BLaER1 treated with 17β-estradiol and CSF1 and Interleukin-3, amounts not matched to agents 10 nM and 100 nM (cell line): ENCODE measurements around the gene RAB5IF.
A peak's percentile ranks its signal among the peaks of the same experiment; 100 is the strongest.
"Not testable (repeated sequence)": the region's sequence is repeated elsewhere in the genome, so short reads cannot be mapped to it uniquely, and the experiment has no call there.

Experiments used
- H3K27ac ChIP-seq, 11 experiments: shearing (Covaris generic); formaldehyde crosslinking; 2 replicates each; pipeline ENCODE4 v1.8.1; 2022
- H3K27me3 ChIP-seq, 11 experiments: shearing (Covaris generic); formaldehyde crosslinking; 2 replicates each; pipeline ENCODE4 v1.8.1; 2022
- H3K36me3 ChIP-seq, 11 experiments: shearing (Covaris generic); formaldehyde crosslinking; 2 replicates each; pipeline ENCODE4 v1.8.1; 2022
- H3K4me1 ChIP-seq, 10 experiments: shearing (Covaris generic); formaldehyde crosslinking; 2 replicates each; pipeline ENCODE4 v1.8.1; 2022
- H3K4me2 ChIP-seq, 11 experiments: shearing (Covaris generic); formaldehyde crosslinking; 2 replicates each; pipeline ENCODE4 v1.8.1; 2022
- H3K4me3 ChIP-seq, 10 experiments: shearing (Covaris generic); formaldehyde crosslinking; 2 replicates each; pipeline ENCODE4 v1.8.1; 2022
- H3K9ac ChIP-seq, 11 experiments: shearing (Covaris generic); formaldehyde crosslinking; 2 replicates each; pipeline ENCODE4 v1.8.1; 2022
- H3K9me3 ChIP-seq, 11 experiments: shearing (Covaris generic); formaldehyde crosslinking; replicated peaks in 1 of 11; 2 replicates each; pipeline ENCODE4 v1.8.1; 2022
- H4K20me1 ChIP-seq, 11 experiments: shearing (Covaris generic); formaldehyde crosslinking; 2 replicates each; pipeline ENCODE4 v1.8.1; 2022
- Cebpa-rat ChIP-seq, 11 experiments: shearing (Covaris generic); IDR thresholded peaks; 2 replicates each; pipeline ENCODE4 v1.8.1; 2022

Gene RAB5IF

GRCh38 chr20:36629719-36630681, 24.4 kb downstream of the RAB5IF start:
- Histone ChIP-seq H3K4me2 (peak overlapping the region; percentile 79 to 92 (median 84)), H3K36me3 (no peaks in the 10 kb centered on the region), H3K4me3 (peak overlapping the region in 4 of 10 experiments; percentile 2 to 11 (median 4); a peak in 2 of 20 replicates), H3K9ac (peak overlapping the region; percentile 9 to 56 (median 46); a peak in 17 of 22 replicates), H3K27me3 (no peaks in the 10 kb centered on the region), H3K4me1 (peaks cover 16 to 42% (median 24%) of the 10 kb centered on the region in 10 experiments), H3K9me3 (no peaks in the 10 kb centered on the region), H4K20me1 (no peaks in the 10 kb centered on the region), H3K27ac (peak overlapping the region in 10 of 11 experiments; percentile 17 to 67 (median 58); a peak in 19 of 22 replicates)
- TF ChIP-seq Cebpa-rat (IDR thresholded peaks at IDR 0.05): no peak

GRCh38 chr20:36631646-36632045, 26.1 kb downstream of the RAB5IF start:
- Histone ChIP-seq H3K9me3 (no peaks in the 10 kb centered on the region), H3K36me3 (no peaks in the 10 kb centered on the region), H3K4me2 (no peak overlapping the region), H3K27me3 (no peaks in the 10 kb centered on the region), H3K4me3 (no peak overlapping the region), H4K20me1 (no peaks in the 10 kb centered on the region), H3K4me1 (peaks cover 16 to 42% (median 24%) of the 10 kb centered on the region in 10 experiments), H3K9ac (no peak overlapping the region), H3K27ac (no peak overlapping the region)
- TF ChIP-seq Cebpa-rat (IDR thresholded peaks at IDR 0.05): no peak

GRCh38 chr20:36632147-36632486, 26.5 kb downstream of the RAB5IF start:
- Histone ChIP-seq H3K4me3 (no peak overlapping the region), H3K9ac (no peak overlapping the region), H3K9me3 (no peaks in the 10 kb centered on the region), H4K20me1 (no peaks in the 10 kb centered on the region), H3K4me1 (peaks cover 16 to 42% (median 24%) of the 10 kb centered on the region in 10 experiments), H3K36me3 (no peaks in the 10 kb centered on the region), H3K27me3 (no peaks in the 10 kb centered on the region), H3K4me2 (no peak overlapping the region), H3K27ac (no peak overlapping the region)
- no peak for TF ChIP-seq Cebpa-rat (IDR thresholded peaks at IDR 0.05)

GRCh38 chr20:36632487-36633284, 27.1 kb downstream of the RAB5IF start:
- no peaks in the 10 kb centered on the region for H3K9me3 ChIP-seq
- no peaks in the 10 kb centered on the region for H3K36me3 ChIP-seq
- peaks cover 16 to 42% (median 24%) of the 10 kb centered on the region in 10 experiments for H3K4me1 ChIP-seq
- H3K4me3 ChIP-seq: no peak overlapping the region
- H3K27me3 ChIP-seq: no peaks in the 10 kb centered on the region
- no peaks in the 10 kb centered on the region for H4K20me1 ChIP-seq
- TF ChIP-seq Cebpa-rat (IDR thresholded peaks at IDR 0.05): no peak
- H3K9ac ChIP-seq: no peak overlapping the region; a peak in 1 of 22 replicates
- H3K4me2 ChIP-seq: no peak overlapping the region
- no peak overlapping the region; a peak in 1 of 22 replicates for H3K27ac ChIP-seq

GRCh38 chr20:36633285-36633772, 27.8 kb downstream of the RAB5IF start:
- Histone ChIP-seq H4K20me1 (no peaks in the 10 kb centered on the region), H3K27me3 (no peaks in the 10 kb centered on the region), H3K36me3 (no peaks in the 10 kb centered on the region), H3K4me2 (no peak overlapping the region), H3K9me3 (no peaks in the 10 kb centered on the region), H3K27ac (no peak overlapping the region), H3K4me3 (no peak overlapping the region), H3K9ac (no peak overlapping the region; a peak in 1 of 22 replicates), H3K4me1 (peaks cover 16 to 35% (median 24%) of the 10 kb centered on the region in 10 experiments)
- TF ChIP-seq Cebpa-rat (IDR thresholded peaks at IDR 0.05): no peak

GRCh38 chr20:36634342-36634741, 28.8 kb downstream of the RAB5IF start:
- Histone ChIP-seq H3K36me3 (no peaks in the 10 kb centered on the region), H3K4me2 (no peak overlapping the region), H3K9me3 (no peaks in the 10 kb centered on the region), H3K9ac (no peak overlapping the region), H3K4me3 (no peak overlapping the region), H3K27me3 (no peaks in the 10 kb centered on the region), H4K20me1 (no peaks in the 10 kb centered on the region), H3K4me1 (peaks cover 14 to 26% (median 18%) of the 10 kb centered on the region in 10 experiments), H3K27ac (no peak overlapping the region)
- TF ChIP-seq Cebpa-rat (IDR thresholded peaks at IDR 0.05): no peak

GRCh38 chr20:36638876-36639400, 33.4 kb downstream of the RAB5IF start:
- not testable (repeated sequence) for H3K36me3 ChIP-seq, H3K27ac ChIP-seq, H4K20me1 ChIP-seq, H3K4me2 ChIP-seq, H3K27me3 ChIP-seq, H3K4me3 ChIP-seq, H3K9ac ChIP-seq, H3K9me3 ChIP-seq
- H3K4me1 ChIP-seq: peaks cover 0 to 10% (median 1%) of the 10 kb centered on the region in 10 experiments; a peak in 8 of 20 replicates

GRCh38 chr20:36641506-36641843, 35.9 kb downstream of the RAB5IF start:
- H3K4me1 ChIP-seq: peaks cover 10 to 27% (median 20%) of the 10 kb centered on the region in 10 experiments
- H3K9ac ChIP-seq: no peak overlapping the region
- no peaks in the 10 kb centered on the region for H3K27me3 ChIP-seq
- H3K4me2 ChIP-seq: no peak overlapping the region
- H4K20me1 ChIP-seq: no peaks in the 10 kb centered on the region
- no peak overlapping the region for H3K27ac ChIP-seq
- no peaks in the 10 kb centered on the region for H3K36me3 ChIP-seq
- no peak for TF ChIP-seq Cebpa-rat (IDR thresholded peaks at IDR 0.05)
- H3K9me3 ChIP-seq: no peaks in the 10 kb centered on the region
- no peak overlapping the region for H3K4me3 ChIP-seq

- no peaks in the 10 kb centered on the region for H4K20me1 ChIP-seq
- H3K36me3 ChIP-seq: no peaks in the 10 kb centered on the region
- H3K27me3 ChIP-seq: no peaks in the 10 kb centered on the region
- no peak for TF ChIP-seq Cebpa-rat (IDR thresholded peaks at IDR 0.05)
- no peaks in the 10 kb centered on the region for H3K9me3 ChIP-seq
- no peak overlapping the region for H3K27ac ChIP-seq
- H3K9ac ChIP-seq: no peak overlapping the region
- no peak overlapping the region for H3K4me3 ChIP-seq
- 0 out of 22 replicates have a peak overlapping the region, but pooled peaks of 1 of the 11 experiments have one; percentile 5 for H3K4me2 ChIP-seq
- peaks cover 12 to 29% (median 22%) of the 10 kb centered on the region in 10 experiments for H3K4me1 ChIP-seq
These were observed 36.6 kb downstream of the RAB5IF start for GRCh38 chr20:36642136-36642535.
